Neural cell (in vitro differentiated cells): Measurements from ENCODE around the gene UNC79.

Source experiments
- EP300 ChIP-seq: fragments of 450-650 bp; conservative IDR thresholded peaks from 2 replicates; pipeline ENCODE4 v1.6.1; 2014; ENCODE audit warnings: antibody characterized with exemption, mild to moderate bottlenecking, moderate library complexity; ENCODE audit not compliant: poor library complexity, severe bottlenecking
- EZH2 ChIP-seq: fragments of 200-600, 300-800 bp; shearing (Covaris generic), sonication (generic); IDR thresholded peaks from 2 replicates; pipeline ENCODE4 v1.6.1; 2014; ENCODE audit warnings: antibody characterized with exemption, low read length, borderline replicate concordance, mild to moderate bottlenecking; ENCODE audit not compliant: insufficient read depth, poor library complexity, severe bottlenecking
- MXI1 ChIP-seq: fragments of 450-650 bp; conservative IDR thresholded peaks from 2 replicates; pipeline ENCODE4 v1.6.1; 2014; ENCODE audit warnings: antibody characterized with exemption, mild to moderate bottlenecking; ENCODE audit not compliant: poor library complexity, severe bottlenecking
- POLR2AphosphoS5 ChIP-seq: IDR thresholded peaks from 2 replicates; pipeline ENCODE4 v1.6.1; 2012
- RAD21 ChIP-seq: fragments of 450-650 bp; conservative IDR thresholded peaks from 2 replicates; pipeline ENCODE4 v1.6.1; 2014; ENCODE audit warnings: antibody characterized with exemption, mild to moderate bottlenecking, moderate library complexity
- SMC3 ChIP-seq: fragments of 450-650 bp; conservative IDR thresholded peaks from 2 replicates; pipeline ENCODE4 v1.6.1; 2014; ENCODE audit warnings: antibody characterized with exemption, mild to moderate bottlenecking, moderate library complexity; ENCODE audit not compliant: poor library complexity
- TAF1 ChIP-seq: IDR thresholded peaks from 2 replicates; pipeline ENCODE4 v1.6.1; 2012; ENCODE audit warnings: low read depth
- TF ChIP-seq, protein P1 (sequence below): fragments of 450-650 bp; IDR thresholded peaks from 2 replicates; pipeline ENCODE4 v1.5.1; 2014; ENCODE audit warnings: antibody characterized with exemption, mild to moderate bottlenecking, moderate library complexity; ENCODE audit not compliant: poor library complexity, severe bottlenecking
- TF ChIP-seq, protein P2 (sequence below): IDR thresholded peaks from 2 replicates; pipeline ENCODE4 v1.6.1; 2012; ENCODE audit warnings: borderline replicate concordance

DNA sequence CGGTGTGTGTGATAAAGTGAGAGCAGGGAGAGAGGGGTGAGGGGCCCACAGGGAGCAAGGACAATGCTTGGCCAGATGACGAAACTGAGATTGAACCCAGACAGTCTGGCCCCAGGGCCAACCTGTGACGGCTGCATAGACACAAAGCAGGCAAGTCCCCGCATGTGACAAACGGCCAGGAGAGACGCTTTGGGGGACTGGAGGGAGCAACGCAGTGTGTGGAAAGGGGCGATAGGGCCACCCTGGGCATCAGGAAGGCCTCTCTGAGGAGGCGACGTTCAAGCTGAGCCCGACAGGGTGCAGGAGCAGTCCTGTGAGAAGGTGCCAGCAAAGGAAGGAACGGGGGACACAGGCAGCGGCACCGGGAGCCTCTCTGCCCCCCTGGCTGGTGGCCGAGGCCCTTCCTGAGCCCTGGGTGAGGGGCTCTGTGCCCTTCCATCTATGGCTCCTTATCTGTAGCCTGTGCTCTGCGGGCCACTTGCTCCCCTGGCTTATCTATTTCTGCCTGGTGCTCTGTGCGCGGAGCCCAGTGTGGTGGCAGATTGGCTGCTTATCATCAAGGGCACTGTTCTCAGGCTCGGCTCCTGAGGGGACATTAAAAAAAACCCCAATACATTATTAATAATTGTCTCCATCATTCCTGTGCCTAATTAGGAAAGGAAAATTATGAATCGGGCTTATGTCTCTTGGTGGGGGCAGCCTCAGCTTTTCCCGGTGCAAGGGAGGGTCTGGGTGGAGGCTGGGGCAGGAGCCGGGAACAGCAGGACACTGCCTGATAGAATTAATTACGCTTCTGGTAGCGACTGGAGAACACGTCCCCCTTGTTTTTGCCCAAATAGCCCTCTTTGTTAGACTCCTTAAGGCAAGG is 317.7 kb downstream of the UNC79 start:
- no peak for TF ChIP-seq RAD21
- TF ChIP-seq, protein P1, sequence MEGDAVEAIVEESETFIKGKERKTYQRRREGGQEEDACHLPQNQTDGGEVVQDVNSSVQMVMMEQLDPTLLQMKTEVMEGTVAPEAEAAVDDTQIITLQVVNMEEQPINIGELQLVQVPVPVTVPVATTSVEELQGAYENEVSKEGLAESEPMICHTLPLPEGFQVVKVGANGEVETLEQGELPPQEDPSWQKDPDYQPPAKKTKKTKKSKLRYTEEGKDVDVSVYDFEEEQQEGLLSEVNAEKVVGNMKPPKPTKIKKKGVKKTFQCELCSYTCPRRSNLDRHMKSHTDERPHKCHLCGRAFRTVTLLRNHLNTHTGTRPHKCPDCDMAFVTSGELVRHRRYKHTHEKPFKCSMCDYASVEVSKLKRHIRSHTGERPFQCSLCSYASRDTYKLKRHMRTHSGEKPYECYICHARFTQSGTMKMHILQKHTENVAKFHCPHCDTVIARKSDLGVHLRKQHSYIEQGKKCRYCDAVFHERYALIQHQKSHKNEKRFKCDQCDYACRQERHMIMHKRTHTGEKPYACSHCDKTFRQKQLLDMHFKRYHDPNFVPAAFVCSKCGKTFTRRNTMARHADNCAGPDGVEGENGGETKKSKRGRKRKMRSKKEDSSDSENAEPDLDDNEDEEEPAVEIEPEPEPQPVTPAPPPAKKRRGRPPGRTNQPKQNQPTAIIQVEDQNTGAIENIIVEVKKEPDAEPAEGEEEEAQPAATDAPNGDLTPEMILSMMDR, result no peak
- TF ChIP-seq POLR2AphosphoS5, result no peak
- TF ChIP-seq SMC3, result no peak
- TF ChIP-seq, protein P2, sequence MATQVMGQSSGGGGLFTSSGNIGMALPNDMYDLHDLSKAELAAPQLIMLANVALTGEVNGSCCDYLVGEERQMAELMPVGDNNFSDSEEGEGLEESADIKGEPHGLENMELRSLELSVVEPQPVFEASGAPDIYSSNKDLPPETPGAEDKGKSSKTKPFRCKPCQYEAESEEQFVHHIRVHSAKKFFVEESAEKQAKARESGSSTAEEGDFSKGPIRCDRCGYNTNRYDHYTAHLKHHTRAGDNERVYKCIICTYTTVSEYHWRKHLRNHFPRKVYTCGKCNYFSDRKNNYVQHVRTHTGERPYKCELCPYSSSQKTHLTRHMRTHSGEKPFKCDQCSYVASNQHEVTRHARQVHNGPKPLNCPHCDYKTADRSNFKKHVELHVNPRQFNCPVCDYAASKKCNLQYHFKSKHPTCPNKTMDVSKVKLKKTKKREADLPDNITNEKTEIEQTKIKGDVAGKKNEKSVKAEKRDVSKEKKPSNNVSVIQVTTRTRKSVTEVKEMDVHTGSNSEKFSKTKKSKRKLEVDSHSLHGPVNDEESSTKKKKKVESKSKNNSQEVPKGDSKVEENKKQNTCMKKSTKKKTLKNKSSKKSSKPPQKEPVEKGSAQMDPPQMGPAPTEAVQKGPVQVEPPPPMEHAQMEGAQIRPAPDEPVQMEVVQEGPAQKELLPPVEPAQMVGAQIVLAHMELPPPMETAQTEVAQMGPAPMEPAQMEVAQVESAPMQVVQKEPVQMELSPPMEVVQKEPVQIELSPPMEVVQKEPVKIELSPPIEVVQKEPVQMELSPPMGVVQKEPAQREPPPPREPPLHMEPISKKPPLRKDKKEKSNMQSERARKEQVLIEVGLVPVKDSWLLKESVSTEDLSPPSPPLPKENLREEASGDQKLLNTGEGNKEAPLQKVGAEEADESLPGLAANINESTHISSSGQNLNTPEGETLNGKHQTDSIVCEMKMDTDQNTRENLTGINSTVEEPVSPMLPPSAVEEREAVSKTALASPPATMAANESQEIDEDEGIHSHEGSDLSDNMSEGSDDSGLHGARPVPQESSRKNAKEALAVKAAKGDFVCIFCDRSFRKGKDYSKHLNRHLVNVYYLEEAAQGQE, result no peak
- no peak for TF ChIP-seq EZH2
- TF ChIP-seq EP300, result no peak
- no peak for TF ChIP-seq MXI1
- TF ChIP-seq TAF1, result no peak
